Mesothelial cell of epicardium (in vitro differentiated cells): ENCODE data around the gene SP3. TPM values are rescaled to one million over a fixed set of nuclear protein-coding genes. Genes with fewer than 3 reads are reported as not detected.

ENCODE experiments used
- DNase-seq, 2 experiments: peaks; one replicate each; pipeline ENCODE4 v3.0.0; 2021; ENCODE audit warnings: low spot score in 2 of 2; ENCODE audit not compliant: unreplicated experiment in 2 of 2
- H3K27ac Mint-ChIP-seq: 2 replicates; pipeline ENCODE4 v1.8.0; 2021; ENCODE audit warnings: mixed read lengths
- H3K27me3 Mint-ChIP-seq: 2 replicates; pipeline ENCODE4 v1.8.0; 2021; ENCODE audit warnings: low read depth, mixed read lengths
- H3K36me3 Mint-ChIP-seq: 2 replicates; pipeline ENCODE4 v1.8.0; 2021; ENCODE audit warnings: mixed read lengths
- H3K4me1 Mint-ChIP-seq: 2 replicates; pipeline ENCODE4 v1.8.0; 2021; ENCODE audit warnings: mixed read lengths
- H3K4me3 Mint-ChIP-seq: 2 replicates; pipeline ENCODE4 v1.8.0; 2021; ENCODE audit warnings: mild to moderate bottlenecking, moderate library complexity, mixed read lengths
- H3K9me3 Mint-ChIP-seq: 2 replicates; pipeline ENCODE4 v1.8.0; 2021; ENCODE audit warnings: mixed read lengths
- total RNA-seq: library from RNA; stranded (reverse); gene quantifications from 3 replicates; pipeline ENCODE4 v1.2.1, GENCODE V29; 2021
- TF ChIP-seq, protein P1 (sequence below): fragments of 200-600 bp; sonication (generic); IDR thresholded peaks from one replicate; pipeline ENCODE4 v1.5.0; 2021; ENCODE audit warnings: antibody characterized with exemption; ENCODE audit not compliant: unreplicated experiment

Gene SP3
- total RNA-seq, 1 donor from 2014 or later: 113 TPM

DNA sequence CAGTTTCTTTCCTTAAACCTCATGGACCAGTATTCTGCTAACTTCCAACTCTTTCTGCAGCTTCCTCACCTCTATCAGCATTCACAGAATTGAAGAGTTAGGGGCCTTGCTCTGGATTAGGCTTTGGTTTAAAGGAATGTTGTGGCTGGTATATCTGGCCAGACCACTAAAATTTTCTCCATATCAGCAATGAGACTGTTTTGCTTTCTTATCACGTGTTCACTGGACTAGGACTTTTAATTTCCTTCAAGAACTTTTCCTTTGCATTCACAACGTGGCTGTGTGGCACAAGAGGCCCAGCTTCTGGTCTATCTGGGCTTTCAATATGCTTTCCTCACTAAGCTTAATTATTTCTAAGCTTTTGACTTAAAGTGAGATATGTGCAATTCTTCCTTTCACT lies 33.4 kb downstream of the SP3 start:
- Mint-ChIP-seq H3K36me3 (peaks cover 20% of the 10 kb centered on the region), H3K4me1 (peaks cover 11% of the 10 kb centered on the region), H3K27me3 (no peaks in the 10 kb centered on the region), H3K27ac (no peak overlapping the region), H3K9me3 (peaks cover 2% of the 10 kb centered on the region), H3K4me3 (no peak overlapping the region)
- no peak for DNase-seq
- TF ChIP-seq, protein P1, sequence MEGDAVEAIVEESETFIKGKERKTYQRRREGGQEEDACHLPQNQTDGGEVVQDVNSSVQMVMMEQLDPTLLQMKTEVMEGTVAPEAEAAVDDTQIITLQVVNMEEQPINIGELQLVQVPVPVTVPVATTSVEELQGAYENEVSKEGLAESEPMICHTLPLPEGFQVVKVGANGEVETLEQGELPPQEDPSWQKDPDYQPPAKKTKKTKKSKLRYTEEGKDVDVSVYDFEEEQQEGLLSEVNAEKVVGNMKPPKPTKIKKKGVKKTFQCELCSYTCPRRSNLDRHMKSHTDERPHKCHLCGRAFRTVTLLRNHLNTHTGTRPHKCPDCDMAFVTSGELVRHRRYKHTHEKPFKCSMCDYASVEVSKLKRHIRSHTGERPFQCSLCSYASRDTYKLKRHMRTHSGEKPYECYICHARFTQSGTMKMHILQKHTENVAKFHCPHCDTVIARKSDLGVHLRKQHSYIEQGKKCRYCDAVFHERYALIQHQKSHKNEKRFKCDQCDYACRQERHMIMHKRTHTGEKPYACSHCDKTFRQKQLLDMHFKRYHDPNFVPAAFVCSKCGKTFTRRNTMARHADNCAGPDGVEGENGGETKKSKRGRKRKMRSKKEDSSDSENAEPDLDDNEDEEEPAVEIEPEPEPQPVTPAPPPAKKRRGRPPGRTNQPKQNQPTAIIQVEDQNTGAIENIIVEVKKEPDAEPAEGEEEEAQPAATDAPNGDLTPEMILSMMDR: no peak

DNA sequence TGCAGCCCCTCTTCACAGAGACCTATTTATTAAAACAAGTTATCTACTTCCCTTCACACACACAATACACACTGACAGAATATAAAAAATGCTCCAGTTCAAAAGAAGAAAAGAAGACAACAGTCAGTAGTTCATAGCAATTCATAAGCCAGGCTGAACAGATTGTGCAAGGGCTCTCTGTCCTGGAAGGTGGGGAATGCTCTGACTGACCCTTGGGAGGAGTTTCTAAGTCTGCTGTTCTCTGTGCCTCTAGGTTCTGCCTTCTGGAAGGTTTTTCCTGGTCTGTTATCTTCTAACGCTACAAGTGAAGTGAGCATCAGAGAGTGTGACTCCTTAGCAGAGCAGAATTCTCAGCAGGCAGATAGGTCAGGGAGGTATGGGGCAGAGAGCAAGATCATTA lies 35.7 kb downstream of the SP3 start:
- no peaks in the 10 kb centered on the region for H3K27me3 Mint-ChIP-seq
- TF ChIP-seq, protein P1: no peak
- peaks cover 12% of the 10 kb centered on the region for H3K4me1 Mint-ChIP-seq
- H3K36me3 Mint-ChIP-seq: peaks cover 21% of the 10 kb centered on the region
- no peak overlapping the region for H3K4me3 Mint-ChIP-seq
- H3K27ac Mint-ChIP-seq: peak overlapping the region; percentile 62
- no peak for DNase-seq
- H3K9me3 Mint-ChIP-seq: peaks cover 3% of the 10 kb centered on the region

DNA sequence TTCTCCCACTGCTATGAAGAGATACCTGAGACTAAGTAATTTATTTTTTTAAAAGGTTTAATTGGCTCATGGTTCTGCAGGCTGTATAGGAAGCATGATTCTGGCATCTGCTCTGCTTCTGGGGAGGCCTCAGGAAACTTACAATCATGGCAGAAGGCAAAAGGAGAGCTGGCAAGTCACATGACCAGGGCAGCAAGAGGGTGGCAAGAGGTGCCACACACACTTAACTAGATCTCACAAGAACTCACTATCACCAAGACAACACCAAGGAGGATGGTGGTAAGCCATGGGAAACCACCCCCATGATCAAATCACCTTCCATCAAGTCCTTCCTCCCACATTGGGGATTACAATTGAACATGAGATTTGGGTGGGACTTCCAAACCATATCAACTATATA lies 38.3 kb downstream of the SP3 start:
- Mint-ChIP-seq H3K27me3 (no peaks in the 10 kb centered on the region), H3K27ac (no peak overlapping the region), H3K4me1 (peaks cover 32% of the 10 kb centered on the region), H3K36me3 (peaks cover 16% of the 10 kb centered on the region), H3K9me3 (peaks cover 3% of the 10 kb centered on the region), H3K4me3 (no peak overlapping the region)
- DNase-seq: no peak
- TF ChIP-seq, protein P1: no peak

DNA sequence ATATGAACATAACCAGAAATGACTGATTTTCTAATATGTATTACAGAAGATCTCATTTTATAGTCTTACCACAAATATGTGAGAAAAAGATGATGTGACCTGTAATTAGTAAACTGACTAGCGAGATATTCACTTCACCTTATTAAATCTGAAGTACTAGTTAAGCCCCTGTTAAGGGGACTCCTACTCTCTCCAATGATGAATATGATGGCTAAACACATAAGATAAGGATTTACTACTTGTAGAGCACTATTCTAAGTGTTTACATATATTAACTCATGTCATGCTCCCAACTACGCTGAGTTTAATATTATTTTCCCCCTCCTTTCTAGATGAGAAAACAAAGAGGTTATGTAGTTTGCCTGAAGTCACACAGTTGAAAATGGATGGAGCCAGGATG lies 40.9 kb downstream of the SP3 start:
- Mint-ChIP-seq H3K4me3 (no peak overlapping the region), H3K4me1 (peaks cover 26% of the 10 kb centered on the region), H3K36me3 (peaks cover 12% of the 10 kb centered on the region), H3K9me3 (peaks cover 3% of the 10 kb centered on the region), H3K27me3 (no peaks in the 10 kb centered on the region), H3K27ac (peak overlapping the region; percentile 37)
- no peak for DNase-seq
- TF ChIP-seq, protein P1: no peak

DNA sequence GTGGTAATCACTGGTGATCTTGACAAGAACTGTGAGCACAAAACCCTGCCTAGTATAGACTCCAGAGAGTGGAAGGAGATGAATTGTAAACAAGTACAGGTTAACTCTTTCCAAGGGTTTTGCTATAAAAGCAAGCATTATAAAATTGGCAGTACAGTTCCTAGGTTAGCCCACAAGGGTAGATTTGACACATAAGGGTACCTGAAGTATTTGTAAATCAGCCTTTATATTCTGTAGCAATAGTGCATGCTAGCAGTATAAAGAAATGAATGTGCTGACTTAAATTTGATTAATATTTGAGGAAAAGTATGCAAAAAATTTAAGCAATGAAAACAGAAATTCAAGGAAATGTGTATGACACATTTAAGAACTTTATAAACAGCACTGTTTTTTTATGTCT lies 42.4 kb downstream of the SP3 start:
- Mint-ChIP-seq H3K27ac (peak overlapping the region; percentile 27), H3K9me3 (peaks cover 3% of the 10 kb centered on the region), H3K4me1 (peaks cover 24% of the 10 kb centered on the region), H3K4me3 (no peak overlapping the region), H3K36me3 (peaks cover 11% of the 10 kb centered on the region), H3K27me3 (no peaks in the 10 kb centered on the region)
- TF ChIP-seq, protein P1: no peak
- no peak for DNase-seq

DNA sequence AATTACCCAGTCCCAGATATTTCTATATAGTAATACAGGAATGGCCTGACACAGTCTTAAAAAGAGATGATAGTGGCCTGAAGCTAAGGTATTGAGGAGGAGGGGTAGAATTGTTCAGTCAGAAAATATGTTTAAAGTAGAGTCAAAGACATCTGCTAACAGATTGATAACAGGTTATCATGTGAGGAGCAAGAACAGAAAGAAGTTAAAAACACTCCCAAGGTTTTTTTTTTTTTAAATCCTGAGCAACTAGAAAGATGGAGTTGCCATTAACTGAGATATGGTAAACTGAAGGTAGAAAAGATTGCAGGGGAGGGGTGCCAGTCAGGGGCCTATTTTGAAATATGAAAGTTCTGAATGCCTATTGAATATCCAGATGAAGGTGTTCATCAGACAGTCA lies 43.1 kb downstream of the SP3 start:
- H3K27ac Mint-ChIP-seq: peak overlapping the region; percentile 27
- no peak overlapping the region for H3K4me3 Mint-ChIP-seq
- DNase-seq: no peak
- H3K27me3 Mint-ChIP-seq: no peaks in the 10 kb centered on the region
- TF ChIP-seq, protein P1: no peak
- H3K9me3 Mint-ChIP-seq: peaks cover 3% of the 10 kb centered on the region
- H3K36me3 Mint-ChIP-seq: peaks cover 16% of the 10 kb centered on the region
- peaks cover 24% of the 10 kb centered on the region for H3K4me1 Mint-ChIP-seq
